Neuronal stem cell (in vitro differentiated cells): ENCODE data around the gene GMFB.
A peak's percentile ranks its signal among the peaks of the same experiment; 100 is the strongest.
"Not testable (repeated sequence)": the region's sequence is repeated elsewhere in the genome, so short reads cannot be mapped to it uniquely, and the experiment has no call there.

Source experiments
- DNase-seq: peaks from one replicate; pipeline ENCODE4 v3.0.0-alpha.2; 2013; ENCODE audit warnings: low spot score
- H2AFZ ChIP-seq: one replicate; pipeline ENCODE4 v1.6.1; 2013; ENCODE audit warnings: mild to moderate bottlenecking, low read length, inconsistent platforms
- H2AK5ac ChIP-seq: 2 replicates; pipeline ENCODE4 v1.6.1; 2013; ENCODE audit warnings: low read depth, mild to moderate bottlenecking, inconsistent platforms, low read length, moderate library complexity, mixed read lengths
- H2BK120ac ChIP-seq: 2 replicates; pipeline ENCODE4 v1.6.1; 2013; ENCODE audit warnings: low read depth, mild to moderate bottlenecking, inconsistent platforms, low read length, moderate library complexity, mixed read lengths
- H2BK12ac ChIP-seq: one replicate; pipeline ENCODE4 v1.6.1; 2013; ENCODE audit warnings: low read length, inconsistent platforms
- H2BK15ac ChIP-seq: 2 replicates; pipeline ENCODE4 v1.6.1; 2013; ENCODE audit warnings: mild to moderate bottlenecking, low read length, inconsistent platforms, mixed read lengths
- H2BK5ac ChIP-seq: one replicate; pipeline ENCODE4 v1.6.1; 2013; ENCODE audit warnings: inconsistent platforms, mild to moderate bottlenecking, low read length, moderate library complexity
- H3K14ac ChIP-seq: one replicate; pipeline ENCODE4 v1.6.1; 2013; ENCODE audit warnings: low read length, inconsistent platforms
- H3K18ac ChIP-seq: 2 replicates; pipeline ENCODE4 v1.6.1; 2013; ENCODE audit warnings: low read length, inconsistent platforms
- H3K23ac ChIP-seq: 2 replicates; pipeline ENCODE4 v1.6.1; 2013; ENCODE audit warnings: low read depth, mild to moderate bottlenecking, mixed read lengths, low read length, inconsistent platforms; ENCODE audit not compliant: poor library complexity
- H3K27ac ChIP-seq: replicated peaks from 3 replicates; pipeline ENCODE4 v1.5.1; 2013; ENCODE audit warnings: low read length, inconsistent platforms
- H3K27me3 ChIP-seq, 3 experiments: 2 replicates each; pipeline ENCODE4 v1.6.1; 2013; ENCODE audit warnings: low read length in 3 of 3, mild to moderate bottlenecking in 2 of 3, inconsistent platforms in 1 of 3, low read depth in 1 of 3, mixed read lengths in 1 of 3, moderate library complexity in 1 of 3; ENCODE audit not compliant: control insufficient read depth in 3 of 3, insufficient read depth in 3 of 3
- H3K36me3 ChIP-seq, 2 donors: replicated peaks in 1 of 2; 2 replicates each; pipeline ENCODE4 v1.6.1; 2013; ENCODE audit warnings: low read length in 2 of 2; ENCODE audit not compliant: control insufficient read depth in 2 of 2, insufficient read depth in 2 of 2
- H3K4ac ChIP-seq: 2 replicates; pipeline ENCODE4 v1.6.1; 2013; ENCODE audit warnings: inconsistent platforms, mild to moderate bottlenecking, low read length, moderate library complexity
- H3K4me1 ChIP-seq, 2 donors: 1 replicate in 1 of 2; 2 replicates in 1 of 2; pipeline ENCODE4 v1.6.1; 2013; ENCODE audit warnings: low read length in 2 of 2, low read depth in 1 of 2; ENCODE audit not compliant: control insufficient read depth in 2 of 2, insufficient read depth in 1 of 2
- H3K4me2 ChIP-seq: one replicate; pipeline ENCODE4 v1.6.1; 2013; ENCODE audit warnings: mild to moderate bottlenecking, low read length, inconsistent platforms; ENCODE audit not compliant: insufficient read depth, poor library complexity, severe bottlenecking
- H3K4me3 ChIP-seq, 2 donors: 2 replicates each; pipeline ENCODE4 v1.5.1; 2013; ENCODE audit warnings: low read length in 2 of 2, mild to moderate bottlenecking in 2 of 2, inconsistent platforms in 1 of 2, moderate library complexity in 1 of 2
- H3K79me1 ChIP-seq: one replicate; pipeline ENCODE4 v1.6.1; 2013; ENCODE audit warnings: low read depth, mild to moderate bottlenecking, inconsistent platforms, low read length, moderate library complexity
- H3K9ac ChIP-seq: one replicate; pipeline ENCODE4 v1.6.1; 2013; ENCODE audit warnings: mild to moderate bottlenecking, low read depth, low read length, inconsistent platforms; ENCODE audit not compliant: poor library complexity
- H3K9me3 ChIP-seq, 2 donors: replicated peaks in 1 of 2; 2 replicates each; pipeline versions ENCODE3 to v1.6.1; 2013; ENCODE audit warnings: low read length in 2 of 2, mild to moderate bottlenecking in 2 of 2, inconsistent platforms in 1 of 2, low read depth in 1 of 2, mixed read lengths in 1 of 2, moderate library complexity in 1 of 2; ENCODE audit not compliant: control insufficient read depth in 2 of 2, insufficient read depth in 1 of 2
- H4K8ac ChIP-seq: one replicate; pipeline ENCODE4 v1.6.1; 2013; ENCODE audit warnings: low read depth, mild to moderate bottlenecking, inconsistent platforms, low read length, moderate library complexity
- H4K91ac ChIP-seq: one replicate; pipeline ENCODE4 v1.6.1; 2013; ENCODE audit warnings: low read length, low read depth, mild to moderate bottlenecking, inconsistent platforms; ENCODE audit not compliant: poor library complexity
- WGBS, 2 donors: extraction: QIAGEN DNeasy Blood & Tissue Kit; methylation state at CpG; one replicate each; pipeline ENCODE4 v1.1.7; 2013; ENCODE audit warnings: missing lambda C conversion rate in 2 of 2, mixed read lengths in 1 of 2; ENCODE audit not compliant: insufficient read length in 2 of 2, insufficient replicate concordance in 1 of 2; ENCODE audit errors: extremely low coverage in 2 of 2; 5-methylcytosine and 5-hydroxymethylcytosine counted together

The GMFB gene

GRCh38 chr14:54465654-54466053, 23.1 kb downstream of the GMFB start:
- Histone ChIP-seq H3K36me3 (peaks cover 0 to 2% of the 10 kb centered on the region in 2 donors), H3K9ac (no peak overlapping the region), H3K14ac (no peak overlapping the region), H2BK12ac (no peak overlapping the region), H2BK5ac (no peak overlapping the region), H3K9me3 (peaks cover 5 to 9% of the 10 kb centered on the region in 2 donors), H3K4me2 (no peak overlapping the region), H2BK15ac (no peak overlapping the region), H3K4me1 (no peaks in the 10 kb centered on the region), H3K18ac (no peak overlapping the region), H3K23ac (no peak overlapping the region), H2AFZ (no peak overlapping the region), H3K79me1 (no peaks in the 10 kb centered on the region), H4K91ac (no peak overlapping the region), H4K8ac (no peak overlapping the region), H3K27me3 (no peaks in the 10 kb centered on the region), H2BK120ac (no peak overlapping the region), H3K4me3 (no peak overlapping the region), H3K27ac (no peak overlapping the region), H2AK5ac (no peak overlapping the region), H3K4ac (no peak overlapping the region)
- no CpG with 5 or more reads among the region's 4 CpGs for WGBS, 2 donors
- no peak for DNase-seq

- Histone ChIP-seq H2AFZ (no peak overlapping the region), H4K8ac (no peak overlapping the region), H2BK120ac (no peak overlapping the region), H3K23ac (no peak overlapping the region), H2BK12ac (no peak overlapping the region), H2BK15ac (no peak overlapping the region), H3K79me1 (no peaks in the 10 kb centered on the region), H3K27me3 (no peaks in the 10 kb centered on the region), H3K27ac (no peak overlapping the region), H4K91ac (no peak overlapping the region), H3K36me3 (no peaks in the 10 kb centered on the region), H3K4me2 (no peak overlapping the region), H3K4me3 (no peak overlapping the region), H3K4me1 (no peaks in the 10 kb centered on the region), H3K9me3 (peaks cover 9 to 12% of the 10 kb centered on the region in 2 donors), H3K9ac (no peak overlapping the region), H2BK5ac (no peak overlapping the region), H2AK5ac (no peak overlapping the region), H3K14ac (no peak overlapping the region), H3K18ac (no peak overlapping the region), H3K4ac (no peak overlapping the region)
- no peak for DNase-seq
- WGBS, 2 donors = no CpG with 5 or more reads among the region's 5 CpGs
Measured at GRCh38 chr14:54462048-54462447, 26.7 kb downstream of the GMFB start.

- Histone ChIP-seq H2BK12ac (no peak overlapping the region), H2AK5ac (no peak overlapping the region), H2BK5ac (no peak overlapping the region), H3K36me3 (no peaks in the 10 kb centered on the region), H3K4ac (no peak overlapping the region), H2BK120ac (no peak overlapping the region), H3K27ac (no peak overlapping the region), H3K27me3 (no peaks in the 10 kb centered on the region), H3K9ac (no peak overlapping the region), H3K18ac (no peak overlapping the region), H3K4me1 (no peaks in the 10 kb centered on the region), H3K23ac (no peak overlapping the region), H3K79me1 (no peaks in the 10 kb centered on the region), H2AFZ (no peak overlapping the region), H4K8ac (peak overlapping the region; percentile 7), H2BK15ac (no peak overlapping the region), H3K4me2 (no peak overlapping the region), H3K9me3 (peaks cover 9 to 10% of the 10 kb centered on the region in 2 donors), H4K91ac (no peak overlapping the region), H3K14ac (no peak overlapping the region), H3K4me3 (no peak overlapping the region)
- DNase-seq = no peak
- WGBS, 2 donors = no CpG with 5 or more reads among the region's 3 CpGs
Measured at GRCh38 chr14:54459106-54459505, 29.7 kb downstream of the GMFB start.

DNA sequence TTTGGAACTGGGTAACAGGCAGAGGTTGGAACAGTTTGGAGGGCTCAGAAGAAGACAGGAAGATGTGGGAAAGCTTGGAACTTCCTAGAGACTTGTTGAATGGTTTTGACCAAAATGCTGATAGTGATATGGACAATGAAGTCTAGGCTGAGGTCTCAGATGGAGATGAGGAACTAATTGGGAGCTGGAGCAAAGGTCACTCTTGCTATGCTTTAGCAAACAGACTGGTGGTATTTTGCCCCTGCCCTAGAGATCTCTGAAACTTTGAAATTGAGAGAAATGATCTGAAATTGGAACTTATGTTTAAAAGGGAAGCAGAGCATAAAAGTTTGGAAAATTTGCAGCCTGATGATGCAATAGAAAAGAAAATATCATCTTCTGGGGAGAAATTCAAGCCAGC, 30.2 kb downstream of the GMFB start:
- H2BK12ac ChIP-seq, H3K9me3 ChIP-seq, H3K23ac ChIP-seq, H3K27ac ChIP-seq, H3K4me2 ChIP-seq, H3K4me3 ChIP-seq, H4K8ac ChIP-seq, H2BK120ac ChIP-seq, H3K79me1 ChIP-seq, H2AFZ ChIP-seq, H2BK15ac ChIP-seq, H2BK5ac ChIP-seq, H3K4ac ChIP-seq, H3K18ac ChIP-seq, H3K14ac ChIP-seq, H3K27me3 ChIP-seq, H3K9ac ChIP-seq, H3K4me1 ChIP-seq, DNase-seq, H4K91ac ChIP-seq, H2AK5ac ChIP-seq, H3K36me3 ChIP-seq: not testable (repeated sequence)
